ENCODE measurements around the gene PARD6G. TPM values are rescaled to one million over a fixed set of nuclear protein-coding genes. Genes with fewer than 3 reads are reported as not detected.

PARD6G gene
- total RNA-seq, 1 experiment from 2014 or later, result 13.0 TPM

GRCh38 chr18:80229766-80230745 lies 17.3 kb downstream of the PARD6G start:
- POLR2A ChIA-PET, result no interaction called here
- H3K27me3 Mint-ChIP-seq (ENCODE audit: low read depth), result no peaks in the 10 kb centered on the region
- CTCF ChIA-PET, result no interaction called here
- ATAC-seq (no peak), DNase-seq (ENCODE audit: low spot score) (no peak)
- TF ChIP-seq E2F4 (CRISPR knock-in tag; IDR thresholded peaks at IDR 0.05; ENCODE audit: borderline replicate concordance, low read depth) (no peak), ZBTB21 (CRISPR knock-in tag; IDR thresholded peaks at IDR 0.05; ENCODE audit: borderline replicate concordance) (no peak), MYBL2 (CRISPR knock-in tag; IDR thresholded peaks at IDR 0.05) (no peak), ATF3 (CRISPR knock-in tag; conservative IDR thresholded peaks at IDR 0.05) (no peak), JUN (CRISPR knock-in tag; IDR thresholded peaks at IDR 0.05) (no peak)
- no peak overlapping the region for H3K27ac Mint-ChIP-seq
- peaks cover 16% of the 10 kb centered on the region for H3K4me1 Mint-ChIP-seq
- H3K9me3 Mint-ChIP-seq, result no peaks in the 10 kb centered on the region
- H3K36me3 Mint-ChIP-seq, result no peaks in the 10 kb centered on the region
- no peak overlapping the region for H3K4me3 Mint-ChIP-seq

- ChIA-PET POLR2A (no interaction called here), CTCF (no interaction called here)
- DNase-seq (ENCODE audit: low spot score) (no peak), ATAC-seq (no peak)
- H3K27me3 Mint-ChIP-seq (ENCODE audit: low read depth), result no peaks in the 10 kb centered on the region
- no peak overlapping the region for H3K27ac Mint-ChIP-seq
- no peaks in the 10 kb centered on the region for H3K36me3 Mint-ChIP-seq
- H3K4me3 Mint-ChIP-seq, result no peak overlapping the region
- H3K9me3 Mint-ChIP-seq, result no peaks in the 10 kb centered on the region
- peaks cover 19% of the 10 kb centered on the region for H3K4me1 Mint-ChIP-seq
- no peak for TF ChIP-seq ATF1 (CRISPR knock-in tag; IDR thresholded peaks at IDR 0.05)
- TF ChIP-seq SMAD3 (CRISPR knock-in tag; IDR thresholded peaks at IDR 0.05; ENCODE audit: borderline replicate concordance), result no peak
- no peak for TF ChIP-seq STAT6 (CRISPR knock-in tag; conservative IDR thresholded peaks at IDR 0.05; ENCODE audit: low read depth)
- TF ChIP-seq CREB1 (CRISPR knock-in tag; IDR thresholded peaks at IDR 0.05), result no peak
- TF ChIP-seq NR3C1 (CRISPR knock-in tag; conservative IDR thresholded peaks at IDR 0.05; ENCODE audit: low read depth), result no peak
- TF ChIP-seq FOXP1 (CRISPR knock-in tag; IDR thresholded peaks at IDR 0.05; ENCODE audit: borderline replicate concordance), result no peak
- TF ChIP-seq GRHL2 (CRISPR knock-in tag; IDR thresholded peaks at IDR 0.05; ENCODE audit: insufficient replicate concordance, severe bottlenecking), result no peak
- TF ChIP-seq NR1H2 (CRISPR knock-in tag; IDR thresholded peaks at IDR 0.05), result no peak
- no peak for TF ChIP-seq SOX15 (CRISPR knock-in tag; IDR thresholded peaks at IDR 0.05)
- no peak for TF ChIP-seq ARID4B (CRISPR knock-in tag; IDR thresholded peaks at IDR 0.05; ENCODE audit: borderline replicate concordance)
- TF ChIP-seq ZNF121 (CRISPR knock-in tag; IDR thresholded peaks at IDR 0.05), result no peak
- no peak for TF ChIP-seq ELF4 (CRISPR knock-in tag; IDR thresholded peaks at IDR 0.05; ENCODE audit: low read depth)
- TF ChIP-seq NR2C2 (CRISPR knock-in tag; IDR thresholded peaks at IDR 0.05), result no peak
- TF ChIP-seq E2F5 (CRISPR knock-in tag; IDR thresholded peaks at IDR 0.05), result no peak
- no peak for TF ChIP-seq MXD4 (CRISPR knock-in tag; IDR thresholded peaks at IDR 0.05; ENCODE audit: borderline replicate concordance)
- no peak for TF ChIP-seq AFF4 (CRISPR knock-in tag; IDR thresholded peaks at IDR 0.05; ENCODE audit: borderline replicate concordance)
Measured at GRCh38 chr18:80229363-80229762, 18.0 kb downstream of the PARD6G start.
